Activated CD4-positive, alpha-beta T cell treated with anti-CD3 and anti-CD28 coated beads, Interleukin-2, Interleukin-6, amounts not matched to agents 100 ng/mL and 50 ng/mL, durations not matched to agents 16 hours and 8 hours (primary cell): ENCODE results near the gene DNASE1L3.

Source experiments
- DNase-seq: peaks from one replicate; pipeline ENCODE4 v3.0.0-alpha.2; 2020

DNASE1L3 gene

DNA sequence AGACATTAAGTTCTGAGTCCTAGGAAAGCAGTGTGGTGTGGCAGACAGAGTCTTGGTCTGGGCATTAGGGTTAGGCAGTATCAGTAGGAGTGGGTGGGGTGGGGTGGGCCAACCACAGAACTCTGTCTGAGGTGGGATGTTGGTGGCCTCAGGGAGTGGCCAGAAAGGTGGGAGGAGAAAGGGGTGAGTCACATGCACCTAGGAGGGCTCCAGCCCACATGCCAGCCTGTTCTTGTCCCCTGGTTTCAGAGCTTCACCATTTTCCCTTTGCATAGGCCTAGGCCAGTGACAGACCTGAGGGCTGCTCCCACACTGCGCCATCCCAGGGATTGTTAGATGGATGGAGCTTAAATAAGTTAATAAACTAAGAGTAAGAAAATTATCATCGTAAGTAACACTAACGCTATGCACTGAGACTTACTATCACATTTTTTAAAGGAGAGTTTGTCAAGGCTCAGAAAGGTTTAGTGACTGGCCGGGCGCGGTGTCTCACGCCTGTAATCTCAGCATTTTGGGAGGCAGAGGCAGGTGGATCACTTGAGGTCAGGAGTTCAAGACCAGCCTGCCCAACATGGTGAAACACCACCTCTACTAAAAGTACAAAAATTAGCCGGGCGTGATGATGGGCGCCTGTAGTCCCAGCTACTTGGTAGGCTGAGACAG, 33.8 kb downstream of the DNASE1L3 start:
- DNase-seq, result no peak

DNA sequence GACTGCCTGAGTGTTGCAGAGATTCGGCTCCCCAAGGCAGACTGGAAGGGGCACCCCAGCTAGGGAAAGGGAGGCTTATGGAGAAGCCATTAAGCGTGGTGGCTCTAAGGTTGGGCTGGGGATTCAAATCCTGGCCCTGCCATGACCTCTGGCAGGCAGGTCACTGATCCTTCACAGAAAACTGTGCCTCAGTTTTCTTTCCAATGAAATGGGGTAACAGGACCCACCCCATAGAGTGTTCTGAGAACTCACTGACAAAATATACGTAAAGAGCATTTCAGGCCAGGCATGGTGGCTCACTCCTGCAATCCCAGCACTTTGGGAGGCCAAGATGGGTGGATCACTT, 34.6 kb downstream of the DNASE1L3 start:
- DNase-seq, result no peak

GRCh38 chr3:58175437-58176184, 35.2 kb downstream of the DNASE1L3 start:
- DNase-seq, result no peak

- DNase-seq, result no peak
These were observed 35.7 kb downstream of the DNASE1L3 start for GRCh38 chr3:58175187-58175436.

DNA sequence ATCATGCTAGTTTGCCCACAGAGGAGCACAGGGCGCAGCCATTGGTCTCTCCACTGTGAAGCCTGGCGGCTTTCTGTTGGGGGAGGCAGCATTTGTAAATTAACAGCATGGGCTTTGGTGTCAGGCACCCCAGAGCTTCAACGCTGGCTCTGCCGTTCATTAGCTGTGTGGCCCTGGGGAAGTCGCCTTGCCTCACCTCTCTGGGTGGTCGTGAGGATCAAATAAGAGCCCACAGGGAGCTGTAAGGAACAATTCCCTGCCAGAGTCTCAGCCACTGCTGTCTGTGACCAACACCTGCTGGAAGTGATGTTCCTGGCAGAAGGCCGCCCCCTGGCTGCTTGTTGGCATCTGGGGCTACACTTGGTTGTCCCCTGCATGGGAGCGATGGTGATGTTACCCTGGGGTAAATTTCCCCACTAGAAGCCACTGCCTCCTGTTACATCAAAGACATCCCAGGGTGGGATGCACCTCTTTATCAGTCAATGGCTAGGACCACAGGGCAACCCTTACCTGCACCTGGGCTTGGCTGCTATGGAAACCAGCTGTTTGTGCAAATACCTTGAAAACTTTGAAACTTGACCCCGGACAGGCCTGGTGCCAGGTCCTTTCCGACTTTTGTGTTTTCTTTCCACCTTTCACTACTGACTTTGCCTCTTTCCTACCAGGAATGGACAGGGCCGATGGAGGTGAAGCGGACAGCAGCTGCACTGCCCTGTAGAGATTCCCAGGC, 36.9 kb downstream of the DNASE1L3 start:
- DNase-seq, result peak; percentile 36

GRCh38 chr3:58173029-58173668, 37.6 kb downstream of the DNASE1L3 start:
- no peak for DNase-seq

DNA sequence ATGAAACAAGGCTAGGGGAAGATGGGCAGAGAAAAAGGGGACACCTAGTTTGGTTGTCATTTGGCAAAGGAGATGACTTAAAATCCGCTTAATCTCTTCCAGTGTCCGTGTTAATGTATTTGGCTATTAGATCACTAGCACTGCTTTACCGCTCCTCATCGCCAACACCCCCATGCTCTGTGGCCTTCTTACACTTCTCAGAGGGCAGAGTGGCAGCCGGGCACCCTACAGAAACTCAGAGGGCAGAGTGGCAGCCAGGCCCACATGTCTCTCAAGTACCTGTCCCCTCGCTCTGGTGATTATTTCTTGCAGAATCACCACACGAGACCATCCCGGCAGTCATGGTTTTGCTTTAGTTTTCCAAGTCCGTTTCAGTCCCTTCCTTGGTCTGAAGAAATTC, 39.6 kb downstream of the DNASE1L3 start:
- DNase-seq, result no peak

- no peak for DNase-seq
These were observed 40.4 kb downstream of the DNASE1L3 start for GRCh38 chr3:58170376-58170775.

- DNase-seq, result no peak
These were observed 41.4 kb downstream of the DNASE1L3 start for GRCh38 chr3:58169371-58169770.

DNA sequence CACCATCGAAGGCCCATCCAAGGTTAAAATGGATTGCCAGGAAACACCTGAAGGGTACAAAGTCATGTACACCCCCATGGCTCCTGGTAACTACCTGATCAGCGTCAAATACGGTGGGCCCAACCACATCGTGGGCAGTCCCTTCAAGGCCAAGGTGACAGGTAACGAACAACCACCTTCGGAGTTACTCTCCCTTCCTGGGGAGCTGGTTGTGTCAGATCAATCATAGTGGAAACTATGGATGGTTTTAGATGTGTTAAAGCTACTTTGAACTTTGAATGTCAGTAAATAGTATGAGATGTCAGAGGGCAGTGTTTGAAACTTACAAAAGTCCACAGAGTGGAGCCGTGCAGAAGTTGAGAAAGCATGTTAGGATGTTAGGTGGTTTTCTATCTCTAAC, 42.3 kb downstream of the DNASE1L3 start:
- DNase-seq, result no peak

DNA sequence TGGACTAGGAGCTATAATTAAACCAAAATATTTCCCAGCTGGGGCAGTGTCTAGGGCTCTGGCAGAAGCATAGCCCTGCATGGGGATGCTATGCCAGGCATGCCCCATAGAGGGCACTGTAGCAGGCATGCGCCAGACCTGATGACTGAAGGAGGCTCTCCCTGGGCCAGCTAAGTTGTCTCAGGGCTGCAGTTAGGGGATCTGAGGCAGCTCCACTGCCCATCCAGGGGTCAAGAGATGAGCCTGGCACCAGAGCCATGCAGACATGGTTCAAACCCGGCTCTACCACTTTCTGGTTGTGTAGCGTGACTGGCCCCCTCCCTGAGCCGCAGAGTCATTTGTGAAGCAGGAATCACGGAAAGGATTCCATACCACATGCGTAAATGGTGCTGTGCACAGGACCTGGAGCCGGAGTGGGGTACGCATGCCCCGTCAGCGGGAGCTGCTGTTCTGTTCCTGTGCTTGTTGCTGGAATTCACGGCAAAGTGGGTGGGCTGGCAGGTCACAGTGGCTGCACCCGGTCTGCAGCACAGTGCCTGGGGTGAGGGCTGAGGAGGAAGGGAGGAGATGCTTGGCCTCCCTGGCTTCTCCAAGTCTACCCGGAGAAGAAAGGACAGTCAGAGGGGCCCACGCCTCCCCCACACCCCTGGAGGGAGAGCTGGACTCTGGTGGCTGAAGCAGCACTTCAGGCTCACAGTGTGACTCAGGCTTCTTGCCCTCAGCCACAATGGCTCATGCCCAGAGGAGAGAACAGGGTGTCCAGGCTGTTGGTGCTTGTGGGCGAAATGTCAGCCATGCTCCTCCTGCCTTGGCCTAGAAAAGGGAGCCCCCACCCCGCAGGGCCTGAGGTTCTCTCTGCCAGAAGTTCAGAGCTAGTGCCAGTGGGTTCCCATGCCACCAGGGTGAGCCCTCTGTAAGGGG, 43.1 kb downstream of the DNASE1L3 start:
- DNase-seq, result peak; percentile 82

GRCh38 chr3:58164906-58165821, 45.6 kb downstream of the DNASE1L3 start:
- DNase-seq, result no peak

- DNase-seq, result no peak
These were observed 46.4 kb downstream of the DNASE1L3 start for GRCh38 chr3:58164199-58164879.

DNA sequence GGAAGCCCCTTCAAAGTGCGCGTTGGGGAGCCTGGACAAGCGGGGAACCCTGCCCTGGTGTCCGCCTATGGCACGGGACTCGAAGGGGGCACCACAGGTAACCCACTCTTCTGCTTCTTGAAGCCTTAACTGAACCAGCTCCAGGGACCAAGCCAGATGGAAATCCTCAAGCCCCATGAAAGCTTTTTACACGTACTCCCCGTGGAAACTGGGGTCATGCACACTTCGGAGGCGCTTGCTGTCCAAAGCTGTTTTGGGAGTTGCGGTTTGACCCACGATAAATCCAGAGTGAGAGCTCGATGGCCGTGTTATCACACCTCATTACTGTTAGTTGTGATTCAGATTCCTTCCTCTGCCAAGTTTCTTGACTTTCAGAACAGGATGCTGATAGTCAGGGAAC, 47.5 kb downstream of the DNASE1L3 start:
- DNase-seq, result no peak

- DNase-seq, result no peak
These were observed 49.1 kb downstream of the DNASE1L3 start for GRCh38 chr3:58161435-58162398.

- no peak for DNase-seq
These were observed 50.4 kb downstream of the DNASE1L3 start for GRCh38 chr3:58160399-58160798.

DNA sequence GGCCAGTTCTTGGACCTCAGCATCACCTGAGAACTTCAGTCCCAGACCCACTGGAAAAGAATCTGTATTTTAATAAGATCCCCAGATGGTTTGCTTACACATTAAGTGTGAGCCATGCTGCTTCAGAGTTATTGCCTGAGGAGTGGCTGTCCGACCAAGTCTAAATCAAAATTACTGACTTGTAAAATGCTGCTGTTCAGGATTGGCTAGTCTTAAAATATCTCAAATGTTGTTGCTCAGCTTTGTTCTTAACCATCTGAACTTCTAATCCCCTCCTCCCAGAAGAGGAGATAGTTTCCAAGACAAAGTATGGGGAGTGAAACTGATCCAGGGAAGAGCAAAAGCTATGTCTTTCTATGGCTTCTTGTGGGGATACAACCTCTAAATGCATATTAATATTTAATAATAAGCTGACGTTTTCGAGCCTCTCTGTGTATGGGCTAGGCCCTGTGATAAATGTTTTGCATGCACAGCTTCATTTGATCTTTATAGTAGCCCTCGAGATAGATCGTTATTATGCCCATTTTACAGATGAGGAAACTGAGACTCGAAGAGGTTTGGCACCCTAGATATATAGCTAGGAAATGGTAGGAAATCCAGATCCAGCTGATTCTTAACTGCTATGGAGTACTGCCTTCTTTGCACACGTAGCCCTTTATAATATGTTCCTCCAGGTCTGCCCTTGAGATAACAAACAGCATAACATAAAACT, 52.2 kb downstream of the DNASE1L3 start:
- DNase-seq, result no peak

DNA sequence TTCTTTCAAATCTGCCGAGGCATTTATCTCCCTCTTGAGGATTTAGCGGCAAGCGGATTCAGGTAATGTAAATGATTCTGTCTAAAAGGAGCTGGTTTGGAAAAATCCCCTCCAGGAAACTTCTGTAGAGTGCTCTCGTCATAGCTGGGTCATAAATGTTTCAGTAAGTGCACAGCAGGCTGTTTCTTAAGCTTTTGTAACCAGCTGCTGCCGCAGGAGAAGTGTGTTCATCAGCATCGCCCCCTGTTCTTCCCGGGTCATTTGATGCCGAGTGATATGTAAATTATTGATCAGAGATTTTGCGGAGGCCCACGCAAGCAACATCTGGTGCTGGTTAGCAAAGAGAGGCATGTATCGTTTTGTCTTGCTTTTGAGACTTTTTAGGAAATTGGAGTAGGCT, 53.1 kb downstream of the DNASE1L3 start:
- no peak for DNase-seq

GRCh38 chr3:58155838-58156237, 54.9 kb downstream of the DNASE1L3 start:
- no peak for DNase-seq
